ENCODE data around the gene GCGR.

DNA sequence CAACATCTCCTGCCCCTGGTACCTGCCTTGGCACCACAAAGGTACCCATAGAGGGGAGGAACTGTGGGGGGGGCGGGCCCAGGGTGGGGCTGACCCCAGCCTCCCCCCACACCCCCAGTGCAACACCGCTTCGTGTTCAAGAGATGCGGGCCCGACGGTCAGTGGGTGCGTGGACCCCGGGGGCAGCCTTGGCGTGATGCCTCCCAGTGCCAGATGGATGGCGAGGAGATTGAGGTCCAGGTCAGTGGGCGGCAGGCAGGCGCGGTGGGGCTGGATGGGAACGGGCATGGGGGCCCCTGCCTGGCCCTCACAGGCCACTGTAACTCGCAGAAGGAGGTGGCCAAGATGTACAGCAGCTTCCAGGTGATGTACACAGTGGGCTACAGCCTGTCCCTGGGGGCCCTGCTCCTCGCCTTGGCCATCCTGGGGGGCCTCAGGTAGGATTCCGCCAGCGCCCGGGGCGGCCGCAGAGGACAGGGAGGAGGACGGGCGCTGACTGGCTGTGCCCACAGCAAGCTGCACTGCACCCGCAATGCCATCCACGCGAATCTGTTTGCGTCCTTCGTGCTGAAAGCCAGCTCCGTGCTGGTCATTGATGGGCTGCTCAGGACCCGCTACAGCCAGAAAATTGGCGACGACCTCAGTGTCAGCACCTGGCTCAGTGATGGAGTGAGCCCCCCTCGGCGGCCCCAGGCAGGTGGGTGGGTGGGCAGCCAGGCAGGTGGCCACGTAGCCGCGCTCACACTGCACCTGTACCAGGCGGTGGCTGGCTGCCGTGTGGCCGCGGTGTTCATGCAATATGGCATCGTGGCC is 7.1 kb downstream of the GCGR start:
- TF ChIP-seq GATA2 (IDR thresholded peaks at IDR 0.05; ENCODE audit: low read depth, low read length) = no peak
- no peak for TF ChIP-seq GATA3 (IDR thresholded peaks at IDR 0.05; ENCODE audit: low read depth, low read length)

All from SH-SY5Y (cell line).